GM19043 (cell line): ENCODE measurements around the gene CYP11A1.
"Not testable (repeated sequence)": the region's sequence is repeated elsewhere in the genome, so short reads cannot be mapped to it uniquely, and the experiment has no call there.

ENCODE experiments used
- ATAC-seq: cut with Tn5 transposase; IDR thresholded peaks from one replicate; pipeline ENCODE4 v1.9.1; 2021; ENCODE audit warnings: low read depth; ENCODE audit not compliant: unreplicated experiment

CYP11A1 gene

DNA sequence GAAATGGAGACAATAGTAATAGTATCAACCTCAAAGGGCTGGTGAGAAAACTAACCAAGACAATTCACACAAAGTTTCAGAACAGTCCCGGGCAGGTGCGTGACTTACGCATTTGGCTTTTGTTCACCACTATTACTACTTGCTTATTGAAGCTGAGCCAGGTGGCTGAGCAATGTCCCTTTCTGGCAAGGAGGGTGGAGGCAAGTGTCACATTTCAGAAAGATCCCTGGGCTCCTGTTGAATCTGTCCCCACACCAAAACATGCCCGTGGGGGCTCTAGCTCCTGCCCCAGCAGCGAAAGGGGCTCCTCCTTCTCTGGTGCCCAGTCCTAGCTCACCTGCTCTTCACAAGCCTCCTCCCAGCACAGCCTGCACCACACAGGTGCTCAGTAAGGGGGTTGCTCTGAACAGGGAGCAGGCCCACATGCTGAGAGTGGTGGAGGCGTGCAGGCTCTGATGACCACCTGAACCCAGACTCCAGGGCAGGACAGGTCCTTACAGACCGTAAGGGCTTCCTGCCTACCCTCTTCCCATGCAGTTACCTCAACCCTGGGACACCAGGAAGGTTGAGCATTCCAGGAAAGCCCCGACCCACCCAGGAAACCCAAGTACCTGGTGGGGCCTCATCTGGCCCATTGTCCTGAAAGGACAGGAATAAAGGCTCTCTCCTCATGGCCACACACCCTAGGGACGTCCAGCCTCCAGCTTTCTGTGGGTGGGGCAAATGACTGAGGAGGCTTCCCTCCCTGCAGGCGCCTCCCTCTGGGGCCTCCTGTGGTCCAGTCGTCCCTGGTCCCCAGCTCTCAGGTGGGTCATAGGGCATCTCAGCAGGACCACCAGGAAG is 33.7 kb upstream of the CYP11A1 start:
- ATAC-seq, result no peak

DNA sequence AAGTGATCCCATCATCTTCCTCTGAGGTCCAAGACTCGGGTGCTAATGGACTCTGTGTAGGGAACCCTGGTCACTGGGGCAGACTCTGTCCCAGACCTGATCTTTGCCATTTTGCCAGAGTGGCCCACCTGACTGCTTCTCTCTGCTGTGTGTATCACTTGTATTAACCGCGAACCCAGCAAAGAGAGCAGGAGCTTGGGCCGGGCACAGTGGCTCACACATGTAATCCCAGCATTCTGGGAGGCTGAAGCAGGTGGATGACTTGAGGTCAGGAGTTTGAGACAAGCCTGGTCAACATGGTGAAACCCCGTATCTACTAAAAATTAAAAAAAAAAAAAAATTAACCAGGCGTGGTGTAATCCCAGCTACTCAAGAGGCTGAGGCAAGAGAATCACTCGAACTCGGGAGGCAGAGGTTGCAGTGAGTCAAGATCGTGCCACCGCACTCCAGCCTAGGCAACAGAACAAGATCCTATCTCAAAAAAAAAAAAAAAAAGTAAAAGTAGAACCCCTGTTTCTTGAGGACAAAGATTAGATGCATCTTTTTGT is 32.9 kb upstream of the CYP11A1 start:
- ATAC-seq, result no peak

DNA sequence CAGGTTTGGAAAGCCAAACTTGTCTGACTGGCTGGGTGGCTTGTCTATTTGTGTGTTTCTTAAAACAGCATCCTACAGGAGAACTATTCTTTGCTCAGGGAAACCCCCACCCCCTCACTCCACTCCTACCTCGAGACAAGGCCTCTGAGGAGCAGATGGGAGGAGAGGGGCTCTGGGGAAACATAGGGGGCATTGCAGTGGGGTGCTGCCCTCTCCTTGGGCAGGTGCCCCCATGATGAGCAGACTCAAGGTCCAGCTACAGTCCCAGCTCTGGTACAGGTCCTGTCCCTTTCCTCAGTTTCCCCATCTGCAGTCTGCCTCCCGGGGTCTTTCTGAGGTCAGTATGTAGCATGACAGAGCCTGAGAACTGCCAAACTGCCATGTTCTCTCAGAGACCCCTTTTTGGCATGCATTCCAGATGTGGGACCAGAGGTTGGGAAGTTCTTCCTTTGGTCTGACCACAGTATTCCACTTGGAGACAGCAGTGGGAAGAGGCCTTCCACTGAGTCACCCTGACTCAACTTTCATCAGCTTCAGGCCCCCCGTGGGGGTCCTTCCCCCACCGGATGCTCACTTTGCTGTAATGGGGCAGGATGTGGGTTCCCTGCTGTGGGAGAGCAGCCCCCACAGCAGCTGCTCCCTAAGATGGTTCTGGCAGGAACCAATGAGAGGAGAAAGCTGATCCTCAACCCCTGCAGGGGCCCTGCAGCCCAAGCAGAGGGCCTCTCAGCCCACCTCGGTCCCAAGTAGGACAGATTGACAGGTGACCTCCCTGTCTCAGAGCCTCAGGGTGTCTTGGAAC is 32.3 kb upstream of the CYP11A1 start:
- no peak for ATAC-seq

DNA sequence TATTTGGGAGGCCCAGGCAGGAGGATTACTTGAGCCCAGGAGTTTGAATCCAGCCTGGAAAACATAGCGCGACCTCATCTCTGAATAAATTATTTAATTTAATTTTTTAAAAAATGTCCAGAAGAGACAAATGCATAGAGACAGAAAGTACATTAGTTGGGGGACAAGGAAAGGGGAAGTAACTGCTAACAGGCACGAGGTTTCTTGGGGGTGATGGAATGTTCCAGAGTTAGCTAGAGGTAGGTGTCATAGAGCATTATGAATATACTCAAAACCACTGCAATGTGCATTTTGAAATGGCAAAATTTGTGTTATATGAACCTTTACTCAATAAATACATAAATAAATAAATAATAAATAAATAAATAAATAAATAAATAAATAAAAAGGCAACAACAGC is 31.7 kb upstream of the CYP11A1 start:
- no peak for ATAC-seq

DNA sequence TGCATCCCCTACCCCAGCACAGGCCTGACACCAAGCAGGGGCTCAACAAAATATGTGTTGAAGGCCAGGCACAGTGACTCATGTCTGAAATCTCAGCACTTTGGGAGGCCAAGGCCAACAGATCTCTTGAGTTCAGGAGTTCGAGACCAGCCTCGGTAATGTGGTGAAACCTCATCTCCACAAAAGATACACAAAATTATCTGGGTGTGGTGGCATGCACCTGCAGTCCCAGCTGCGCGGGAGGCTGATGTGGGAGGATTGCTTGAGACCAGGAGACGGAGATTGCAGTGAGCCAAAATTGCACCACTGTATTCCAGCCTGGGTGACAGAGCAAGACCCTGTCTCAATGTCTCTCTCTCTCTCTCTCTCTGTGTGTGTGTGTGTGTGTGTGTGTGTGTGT is 30.7 kb upstream of the CYP11A1 start:
- no peak for ATAC-seq

DNA sequence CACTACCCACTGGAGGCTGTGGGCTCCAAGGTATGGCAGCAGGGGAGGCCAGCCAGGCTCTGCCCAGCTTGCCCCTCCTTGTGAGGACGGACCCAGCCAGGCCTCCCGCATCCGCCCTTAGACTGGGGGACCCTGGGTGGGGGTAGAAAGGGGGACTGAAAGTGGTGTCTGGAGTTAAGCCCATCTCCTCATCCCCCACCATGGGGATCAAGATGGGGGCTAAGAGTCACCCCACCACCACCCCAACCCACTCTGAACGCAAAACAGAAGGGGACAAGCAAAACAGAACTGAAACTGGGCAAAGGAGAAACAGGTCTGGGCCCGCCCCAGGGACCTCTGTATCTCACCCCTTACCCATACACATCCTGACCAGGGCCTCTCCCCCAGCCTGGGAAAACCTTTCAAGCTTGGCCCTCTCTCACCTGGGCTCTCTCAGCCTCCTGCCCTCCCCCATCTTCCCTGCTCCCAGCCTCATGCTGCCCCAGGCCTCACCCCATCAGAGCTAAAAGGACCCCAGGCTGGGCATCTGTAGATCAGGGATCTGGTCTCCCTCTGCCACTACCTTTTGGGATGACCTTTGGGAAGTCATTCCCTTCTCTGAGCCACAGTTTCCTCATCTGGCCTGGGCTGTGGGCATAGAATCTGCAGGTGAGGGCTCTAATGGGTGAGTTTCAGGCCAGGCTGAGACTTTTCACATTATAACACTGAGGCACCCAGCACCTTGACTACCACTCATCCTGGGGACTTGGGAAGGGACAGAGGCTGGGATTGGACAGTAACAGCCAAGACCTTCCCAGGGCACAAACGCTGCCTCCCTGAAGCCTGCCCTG is 30.0 kb upstream of the CYP11A1 start:
- no peak for ATAC-seq

DNA sequence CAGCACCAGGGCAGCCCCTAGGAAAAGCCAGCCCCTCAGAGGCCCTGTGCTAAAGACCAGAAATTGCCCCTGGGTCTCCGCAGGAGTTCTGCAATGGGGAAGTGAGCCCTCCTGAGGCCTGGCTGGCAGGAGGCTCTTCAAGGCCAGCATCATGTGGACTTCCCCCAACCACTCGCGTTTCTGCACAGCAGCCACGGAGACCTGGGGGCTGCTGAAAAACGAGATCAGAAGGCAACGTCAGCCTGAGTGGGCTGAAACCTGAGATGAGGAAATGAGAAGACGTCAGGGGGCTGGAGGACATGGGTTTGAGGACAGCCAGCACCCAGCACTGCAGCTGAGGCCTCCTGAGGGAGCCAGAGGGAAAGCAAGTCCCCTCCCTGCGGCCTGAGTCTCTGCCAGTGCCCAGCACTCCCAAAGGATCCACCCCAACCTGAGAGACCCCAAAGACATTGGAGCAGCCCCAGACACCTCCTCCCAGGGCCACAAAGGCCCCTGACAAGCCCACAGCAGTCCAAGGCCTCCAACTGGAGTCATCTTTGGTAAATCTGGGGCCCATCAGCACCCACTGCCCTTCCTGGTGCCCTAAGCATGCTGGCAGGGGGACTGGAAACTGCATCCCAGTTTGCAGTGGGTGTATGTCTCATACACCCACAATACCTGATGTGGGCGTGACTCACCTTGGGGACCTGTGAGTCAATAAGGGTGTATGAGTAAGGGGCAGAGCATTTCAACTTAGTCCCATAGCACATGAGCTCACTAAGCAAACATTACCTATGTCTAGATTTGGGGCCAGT is 29.2 kb upstream of the CYP11A1 start:
- ATAC-seq, result no peak

DNA sequence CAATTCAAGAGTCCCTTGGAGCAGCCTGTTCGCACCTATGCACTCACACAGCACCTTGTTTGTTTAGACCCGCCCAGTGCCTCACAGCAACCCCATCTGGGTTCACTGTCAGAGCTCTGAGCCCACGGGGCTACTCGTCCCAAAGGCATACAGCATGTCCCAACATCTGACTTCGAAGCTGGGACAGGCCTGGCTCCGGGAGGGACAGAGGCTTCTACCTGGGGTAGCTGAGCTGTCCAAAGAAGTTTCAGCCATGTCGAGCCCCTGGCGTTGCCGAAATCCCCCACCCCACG is 28.6 kb upstream of the CYP11A1 start:
- ATAC-seq, result no peak

DNA sequence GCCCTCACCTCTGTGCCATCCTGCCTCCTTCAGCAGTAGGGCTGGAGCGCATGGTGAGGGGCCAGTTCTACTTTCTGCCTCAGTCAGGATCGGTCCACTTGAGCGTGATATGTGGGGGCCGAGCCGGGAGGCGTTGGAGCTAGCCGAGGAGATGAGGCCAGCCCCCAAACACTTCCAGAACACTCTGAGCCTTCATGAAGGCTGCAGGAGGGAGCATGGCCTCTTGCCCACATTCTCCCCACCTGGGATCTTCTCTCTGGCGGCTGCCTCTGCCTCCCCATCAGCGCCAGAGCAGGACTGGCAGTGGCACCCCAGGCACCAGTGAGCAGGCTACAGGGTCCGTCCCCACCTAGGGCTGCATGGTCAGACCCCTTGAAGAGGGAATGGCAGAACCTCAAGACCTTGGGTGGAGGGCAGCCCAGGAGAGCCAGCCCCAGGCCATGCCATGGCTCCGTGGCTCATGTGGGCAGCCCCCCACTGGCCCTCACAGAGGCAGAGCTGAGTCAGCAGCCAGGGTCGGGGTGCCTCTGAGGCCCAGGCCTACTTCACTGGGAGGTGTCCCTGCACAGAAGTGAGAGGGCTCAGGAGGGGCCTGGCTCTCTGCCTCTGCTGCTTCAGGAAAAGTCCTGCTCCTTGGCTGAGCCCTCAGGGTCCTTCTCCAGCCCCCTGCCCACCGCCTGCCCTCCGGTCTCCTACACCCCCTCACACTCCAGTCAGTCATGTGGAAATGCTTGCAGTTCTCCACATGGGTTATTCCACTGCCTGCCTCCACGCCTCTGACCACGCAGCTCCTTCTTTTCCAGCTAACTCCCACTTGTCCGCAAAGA is 28.1 kb upstream of the CYP11A1 start:
- ATAC-seq, result no peak

DNA sequence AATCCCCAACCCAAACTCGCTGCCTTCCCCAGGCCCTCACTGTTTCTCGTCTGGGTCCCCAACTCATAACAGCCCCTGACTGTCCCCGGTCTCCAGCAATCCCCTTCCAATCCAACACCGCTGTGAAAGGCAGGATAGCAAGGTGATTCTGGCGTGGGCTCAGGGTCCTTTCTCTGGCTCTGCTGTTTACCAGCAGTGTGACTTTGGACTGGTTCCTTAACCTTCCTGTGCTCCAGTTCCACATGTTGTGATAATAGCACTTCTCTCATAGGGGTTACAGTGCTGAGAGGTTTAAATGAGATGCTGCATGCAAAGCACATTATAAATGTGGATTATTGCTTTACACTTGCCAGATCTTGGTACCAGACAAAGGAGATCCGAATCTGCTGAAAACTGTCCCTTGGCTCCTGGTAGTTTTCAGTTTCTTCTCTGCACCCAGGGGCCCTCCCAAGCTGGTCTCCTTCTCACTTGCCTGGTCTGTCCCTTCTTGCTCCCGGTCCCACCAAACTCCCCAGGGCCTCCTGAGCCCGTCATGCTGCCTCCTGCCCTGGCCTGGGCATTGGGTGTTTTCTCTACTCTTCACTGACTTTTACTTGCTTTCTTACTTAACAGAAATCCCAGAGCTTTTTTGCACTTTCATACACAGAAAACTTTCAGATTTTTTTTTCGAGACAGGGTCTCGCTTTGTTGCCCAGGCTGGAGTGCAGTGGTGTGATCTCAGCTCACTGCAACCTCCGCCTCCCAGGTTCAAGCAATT is 26.8 kb upstream of the CYP11A1 start:
- no peak for ATAC-seq

DNA sequence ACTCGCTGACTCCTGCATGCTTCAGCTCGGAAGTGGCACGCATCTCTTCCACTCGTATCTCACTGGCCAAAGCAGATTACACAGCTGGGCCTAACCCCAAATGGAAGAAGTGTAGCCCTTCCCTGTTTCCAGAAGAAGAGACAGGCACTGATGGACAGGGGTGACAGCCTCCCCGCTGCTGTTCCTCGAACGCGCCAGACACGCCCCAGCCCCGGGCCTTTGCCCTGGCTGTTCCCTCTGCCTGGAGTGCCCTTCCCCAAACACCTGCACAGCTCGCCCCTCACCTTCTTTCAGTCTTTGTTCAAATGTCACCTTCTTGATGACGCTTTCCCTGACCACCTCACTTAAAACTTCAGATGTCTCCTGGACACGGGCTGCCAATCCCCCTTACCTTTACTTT is 26.0 kb upstream of the CYP11A1 start:
- no peak for ATAC-seq

DNA sequence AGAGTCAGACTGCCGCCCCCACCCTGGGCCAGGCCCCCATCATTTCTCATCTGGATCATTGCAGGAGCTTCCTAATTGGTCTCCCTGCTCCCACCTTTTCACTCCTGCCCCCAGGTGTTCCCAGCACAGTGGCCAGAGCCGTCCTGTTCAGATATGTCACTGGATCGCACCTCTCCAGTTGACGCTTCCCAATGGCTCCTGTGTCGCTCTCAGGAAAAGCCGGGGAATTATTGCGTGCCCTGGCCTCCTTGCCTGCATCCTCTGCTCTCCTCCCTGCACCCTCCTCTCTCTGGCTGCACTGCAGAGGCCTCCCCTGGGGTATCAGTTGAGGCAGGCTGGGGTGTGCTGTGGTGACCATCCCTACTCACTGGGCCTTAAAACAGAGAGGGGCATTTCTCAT is 25.5 kb upstream of the CYP11A1 start:
- no peak for ATAC-seq

DNA sequence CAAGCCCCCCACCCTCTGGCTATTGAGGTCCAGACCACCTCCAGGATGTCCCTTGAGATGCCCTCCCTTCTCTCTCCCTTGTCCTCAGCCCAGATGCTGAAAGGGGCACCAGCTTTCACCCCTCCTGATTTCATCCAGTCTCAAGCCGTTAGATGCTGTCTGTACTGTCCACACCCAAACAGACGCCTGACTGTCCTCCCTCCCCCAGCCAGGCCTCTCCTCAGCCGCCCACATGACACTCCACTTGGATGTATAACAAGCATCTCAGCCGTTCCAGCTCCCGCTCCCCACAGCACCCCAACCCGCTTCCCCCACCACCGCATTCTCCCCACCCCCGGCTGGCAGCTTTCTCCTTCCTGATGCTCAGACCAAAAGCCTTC is 25.0 kb upstream of the CYP11A1 start:
- ATAC-seq, result no peak

DNA sequence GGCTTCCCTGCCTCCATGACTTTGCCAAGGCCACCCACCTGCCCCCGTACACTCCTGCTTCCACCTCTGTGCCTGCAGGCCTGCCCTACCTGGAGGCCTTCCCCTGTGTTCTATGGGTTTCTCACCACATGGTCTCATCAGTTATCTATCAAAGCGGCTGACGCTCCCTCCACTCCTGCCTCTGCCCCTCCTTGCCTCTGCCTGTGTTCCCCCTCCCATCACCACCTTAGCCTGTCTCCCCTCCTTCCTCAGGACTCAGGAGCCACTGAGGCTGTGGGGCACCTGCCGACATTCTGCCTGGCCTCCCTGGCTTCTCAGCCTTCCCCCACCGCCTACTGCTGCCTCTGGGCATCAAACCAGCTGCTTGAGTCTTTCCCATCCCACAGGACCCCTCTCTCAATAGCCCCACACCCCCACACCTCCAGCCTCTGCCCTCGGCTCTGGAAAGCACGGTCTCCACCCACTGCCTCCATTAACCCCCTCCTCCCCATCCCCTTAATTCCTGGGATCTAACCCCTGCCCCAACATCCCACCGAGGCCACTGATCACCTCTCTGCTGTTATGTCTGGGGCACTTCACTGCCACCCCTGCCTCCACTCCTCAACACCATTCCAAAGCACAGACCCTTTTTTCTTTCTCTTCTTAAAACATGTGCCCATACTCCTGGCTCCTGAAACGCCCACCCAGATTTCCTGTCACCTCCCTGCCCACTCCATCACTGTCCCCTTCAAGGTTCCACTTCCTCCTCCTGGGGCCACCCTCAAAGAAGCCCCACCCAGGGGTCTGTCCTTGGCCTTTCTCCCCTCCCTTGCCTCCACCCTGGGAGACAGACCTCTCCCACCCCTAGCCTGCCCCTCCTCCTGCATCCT is 24.4 kb upstream of the CYP11A1 start:
- ATAC-seq, result no peak

DNA sequence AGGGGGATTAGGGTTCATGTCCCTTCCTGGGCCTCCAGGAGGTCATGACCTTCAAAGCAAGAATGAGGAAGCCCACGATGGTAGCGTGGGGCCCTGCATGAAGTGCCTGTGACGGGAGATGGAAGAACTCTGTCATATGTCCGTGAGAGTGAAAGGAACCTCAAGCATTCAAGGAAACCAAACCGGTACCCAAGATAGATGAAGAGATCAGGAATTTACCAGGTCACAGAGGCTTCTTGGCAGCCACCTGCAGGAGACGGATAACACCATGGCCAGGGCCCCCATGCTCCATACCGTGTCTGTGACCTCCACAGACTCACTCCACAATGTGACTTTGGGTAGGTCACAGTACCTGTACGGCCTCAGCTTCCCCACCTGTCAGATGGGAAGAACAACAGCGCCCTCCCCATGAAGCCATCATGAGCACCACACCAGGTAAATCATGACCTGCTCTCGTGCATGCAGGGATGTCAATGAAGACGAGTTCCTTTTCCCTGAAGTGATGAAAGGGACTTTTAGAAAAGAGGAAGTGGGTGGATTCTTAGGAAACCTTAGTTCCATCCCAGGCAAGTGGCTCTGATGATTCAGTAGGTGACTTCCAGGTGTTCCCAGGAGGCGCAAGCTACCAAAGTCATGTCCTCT is 23.3 kb upstream of the CYP11A1 start:
- ATAC-seq, result no peak

DNA sequence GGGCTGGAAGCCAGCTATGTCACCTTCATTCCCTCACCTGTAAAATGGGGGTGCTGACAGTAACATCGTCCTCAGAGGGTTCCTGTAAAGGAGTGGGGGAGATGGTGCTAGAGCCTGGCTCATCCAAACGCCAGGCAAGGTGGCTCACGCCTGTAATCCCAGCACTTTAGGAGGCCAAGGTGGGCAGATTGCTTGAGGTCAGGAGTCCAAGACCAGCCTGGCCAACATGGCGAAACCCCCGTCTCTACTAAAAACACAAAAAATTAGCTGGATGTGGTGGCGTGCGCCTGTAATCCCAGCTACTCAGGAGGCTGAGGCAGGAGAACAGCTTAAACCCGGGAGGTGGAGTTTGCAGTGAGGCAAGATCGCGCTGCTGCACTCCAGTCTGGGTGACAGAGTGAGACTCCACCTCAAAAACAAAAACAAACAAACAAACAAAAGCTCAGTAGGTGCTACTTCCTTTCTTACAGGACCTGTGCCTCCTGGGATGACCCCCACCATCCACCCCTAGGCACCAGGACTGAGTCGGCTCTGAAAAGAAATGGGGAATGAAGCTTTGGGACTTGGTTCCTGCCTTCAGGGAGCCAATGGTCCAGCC is 22.7 kb upstream of the CYP11A1 start:
- not testable (repeated sequence) for ATAC-seq
